Liver (tissue), 9 donors: Measurements from ENCODE around the gene TMEM129. TPM values are rescaled to one million over a fixed set of nuclear protein-coding genes. Genes with fewer than 3 reads are reported as not detected.

ENCODE experiments used
- DNase-seq: peaks from one replicate; pipeline ENCODE4 v3.0.0-alpha.2; 2017; ENCODE audit warnings: low spot score
- H3K27ac ChIP-seq, 2 donors: one replicate each; pipeline ENCODE4 v1.7.0; 2013; ENCODE audit warnings: inconsistent platforms in 2 of 2, low read length in 2 of 2, control low read depth in 1 of 2, low read depth in 1 of 2, mild to moderate bottlenecking in 1 of 2
- H3K27me3 ChIP-seq, 4 donors: one replicate each; pipeline versions ENCODE4 v1.6.1 to v1.7.0; 2013; ENCODE audit warnings: low read length in 3 of 4, inconsistent platforms in 1 of 4, mild to moderate bottlenecking in 1 of 4, moderate library complexity in 1 of 4; ENCODE audit not compliant: control insufficient read depth in 4 of 4, insufficient read depth in 4 of 4
- H3K36me3 ChIP-seq, 4 donors: one replicate each; pipeline versions ENCODE4 v1.6.1 to v1.7.0; 2013; ENCODE audit warnings: low read length in 3 of 4, mild to moderate bottlenecking in 3 of 4, low read depth in 1 of 4, moderate library complexity in 1 of 4; ENCODE audit not compliant: control insufficient read depth in 4 of 4, insufficient read depth in 3 of 4
- H3K4me1 ChIP-seq, 4 donors: one replicate each; pipeline versions ENCODE4 v1.6.1 to v1.7.0; 2013; ENCODE audit warnings: low read length in 3 of 4, mild to moderate bottlenecking in 3 of 4, moderate library complexity in 1 of 4; ENCODE audit not compliant: control insufficient read depth in 4 of 4, insufficient read depth in 4 of 4
- H3K4me3 ChIP-seq, 3 donors: one replicate each; pipeline versions ENCODE4 v1.6.1 to v1.7.0; 2013; ENCODE audit warnings: low read length in 3 of 3, control low read depth in 1 of 3, low read depth in 1 of 3, mild to moderate bottlenecking in 1 of 3
- H3K9ac ChIP-seq, 2 donors: one replicate each; pipeline ENCODE4 v1.7.0; 2013; ENCODE audit warnings: low read length in 2 of 2, mild to moderate bottlenecking in 2 of 2, moderate library complexity in 2 of 2, control low read depth in 1 of 2, low read depth in 1 of 2
- H3K9me3 ChIP-seq, 4 donors: one replicate each; pipeline versions ENCODE4 v1.6.1 to v1.7.0; 2013; ENCODE audit warnings: low read length in 3 of 4; ENCODE audit not compliant: control insufficient read depth in 4 of 4
- EGR1 ChIP-seq, 2 donors: IDR thresholded peaks; 2 replicates each; pipeline ENCODE4 v1.6.1; 2016 to 2018; ENCODE audit warnings: antibody characterized with exemption in 2 of 2, low read depth in 2 of 2
- FOXA2 ChIP-seq: IDR thresholded peaks from 2 replicates; pipeline ENCODE4 v1.6.1; 2016; ENCODE audit warnings: antibody characterized with exemption
- GABPA ChIP-seq, 2 donors: IDR thresholded peaks in 1 of 2; conservative IDR thresholded peaks in 1 of 2; 2 replicates each; pipeline ENCODE4 v1.6.1; 2016; ENCODE audit warnings: antibody characterized with exemption in 2 of 2, mild to moderate bottlenecking in 1 of 2, moderate library complexity in 1 of 2
- HNF4A ChIP-seq, 2 donors: conservative IDR thresholded peaks; 2 replicates each; pipeline ENCODE4 v1.6.1; 2016; ENCODE audit warnings: antibody characterized with exemption in 2 of 2, mild to moderate bottlenecking in 2 of 2
- HNF4G ChIP-seq: IDR thresholded peaks from 2 replicates; pipeline ENCODE4 v1.6.1; 2016; ENCODE audit warnings: antibody characterized with exemption
- JUND ChIP-seq, 2 donors: IDR thresholded peaks; 2 replicates each; pipeline ENCODE4 v1.6.1; 2016; ENCODE audit warnings: antibody characterized with exemption in 2 of 2
- NR2F2 ChIP-seq: IDR thresholded peaks from 2 replicates; pipeline ENCODE4 v1.6.1; 2016; ENCODE audit warnings: antibody characterized with exemption
- RAD21 ChIP-seq, 2 donors: IDR thresholded peaks; 2 replicates each; pipeline ENCODE4 v1.6.1; 2016; ENCODE audit warnings: antibody characterized with exemption in 2 of 2, mild to moderate bottlenecking in 2 of 2
- RXRA ChIP-seq, 2 donors: IDR thresholded peaks; 2 replicates each; pipeline ENCODE4 v1.6.1; 2017 to 2018; ENCODE audit warnings: antibody characterized with exemption in 2 of 2, mild to moderate bottlenecking in 1 of 2
- SP1 ChIP-seq: IDR thresholded peaks from 2 replicates; pipeline ENCODE4 v1.6.1; 2018; ENCODE audit warnings: antibody characterized with exemption, mild to moderate bottlenecking
- TAF1 ChIP-seq: conservative IDR thresholded peaks from 2 replicates; pipeline ENCODE4 v1.6.1; 2016; ENCODE audit warnings: antibody characterized with exemption, mild to moderate bottlenecking
- YY1 ChIP-seq: IDR thresholded peaks from 2 replicates; pipeline ENCODE4 v1.6.1; 2016; ENCODE audit warnings: antibody characterized with exemption, mild to moderate bottlenecking
- WGBS: extraction: QIAGEN DNeasy Blood & Tissue Kit; methylation state at CpG from one replicate; pipeline ENCODE4 v1.1.7; 2013; 5-methylcytosine and 5-hydroxymethylcytosine counted together
- polyA plus RNA-seq, 2 donors: library from polyadenylated mRNA; stranded (reverse) in 1 of 2; unstranded in 1 of 2; fragments of 200-250 nt in 1 of 2; fragments of >200 nt in 1 of 2; fragmentation: Nextera tagmentation in 1 of 2; extraction: Ambion mirVana in 1 of 2; gene quantifications; one replicate each; pipeline versions ENCODE4 v1.2.1 to v1.2.3, GENCODE V29; 2013 to 2015
- total RNA-seq, 2 donors: library from RNA; depleted of rRNA; stranded (reverse); fragments of >200 nt; gene quantifications; one replicate each; pipeline ENCODE4 v1.2.3, GENCODE V29; 2014
- TF ChIP-seq, protein P1 (sequence below): IDR thresholded peaks from 2 replicates; pipeline ENCODE4 v1.6.1; 2016; ENCODE audit warnings: antibody characterized with exemption
- TF ChIP-seq, protein P2 (sequence below): IDR thresholded peaks from 2 replicates; pipeline ENCODE4 v1.6.1; 2016; ENCODE audit warnings: antibody characterized with exemption
- TF ChIP-seq, protein P3 (sequence below): IDR thresholded peaks from 2 replicates; pipeline ENCODE4 v1.6.1; 2016; ENCODE audit warnings: antibody characterized with exemption
- TF ChIP-seq, protein P4 (sequence below): IDR thresholded peaks from 2 replicates; pipeline ENCODE4 v1.6.1; 2016; ENCODE audit warnings: antibody characterized with exemption, mild to moderate bottlenecking
- TF ChIP-seq, protein P5 (sequence below): fragments of 150-350 bp; IDR thresholded peaks from 2 replicates; pipeline ENCODE4 v1.5.1; 2017; ENCODE audit warnings: improper control_type of control experiment, low read depth, low read length; ENCODE audit not compliant: missing input control
- donor health status: healthy.
- donor health status: healthy.
- donor health status: healthy.
- donor health status: healthy.
- donor health status: healthy.

Gene TMEM129
- total and polyA plus RNA-seq, 4 donors, result 12.2 to 37.0 (median 21.8) TPM

DNA sequence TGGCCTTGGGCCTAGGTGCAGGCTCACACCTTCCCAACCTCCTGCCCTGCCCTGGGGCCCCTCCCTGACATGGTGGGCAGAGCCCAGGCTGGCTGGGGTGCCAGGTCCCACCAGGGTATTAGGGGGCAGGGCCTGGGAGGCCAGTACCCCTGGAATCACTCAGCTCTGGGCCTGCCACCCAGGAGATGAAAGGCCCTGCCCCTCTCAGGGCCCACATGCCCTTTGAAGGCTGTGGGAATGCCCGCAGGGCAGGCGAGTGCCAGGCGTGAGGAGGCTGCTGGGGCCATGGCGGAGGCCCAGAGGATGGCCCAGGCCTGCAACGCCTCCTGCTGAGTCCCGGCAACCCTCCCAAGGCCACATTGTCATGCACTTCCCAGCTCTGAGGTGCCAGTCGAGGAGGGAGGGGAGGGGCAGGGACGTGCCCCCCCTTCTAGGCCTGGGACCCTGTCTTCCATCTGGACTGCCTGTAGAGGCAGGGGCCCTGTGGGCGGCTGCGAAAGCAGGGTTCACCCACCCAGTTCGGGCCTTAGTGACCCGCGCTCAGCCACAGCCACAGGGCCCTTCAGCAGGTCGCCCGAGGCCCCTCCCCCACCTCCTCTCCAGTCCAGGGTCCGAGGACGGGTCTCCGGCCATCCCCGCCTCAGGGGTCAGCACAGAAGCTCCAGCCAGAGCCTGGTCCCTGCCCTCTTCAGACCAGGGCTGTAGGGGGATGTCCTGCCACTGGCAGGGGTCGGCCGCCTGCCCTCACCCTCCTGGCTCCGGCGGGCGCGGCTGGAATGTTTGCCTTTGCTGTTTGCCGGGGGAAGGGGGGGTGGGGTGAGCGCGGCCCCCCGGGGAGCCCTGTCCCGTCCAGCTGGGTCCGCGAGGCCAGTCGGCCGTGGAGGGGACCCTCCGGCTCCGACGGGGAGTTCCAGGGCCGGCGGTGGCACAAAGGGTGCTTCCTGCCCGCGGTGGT, 45.3 kb upstream of the TMEM129 start:
- peak; percentile 61 for DNase-seq
- H3K27me3 ChIP-seq, result no peaks in the 10 kb centered on the region
- no peaks in the 10 kb centered on the region for H3K9me3 ChIP-seq
- no peaks in the 10 kb centered on the region for H3K36me3 ChIP-seq
- no peak overlapping the region for H3K9ac ChIP-seq
- peaks cover 0 to 12% (median 5%) of the 10 kb centered on the region in 4 donors for H3K4me1 ChIP-seq
- H3K4me3 ChIP-seq, result peak overlapping the region in 1 of 3 donors; percentile 65
- peak; percentile 8 for TF ChIP-seq NR2F2
- no peak for TF ChIP-seq GABPA (IDR thresholded peaks at IDR 0.05 in 1 of 2, conservative IDR thresholded peaks at IDR 0.05 in 1 of 2)
- TF ChIP-seq, protein P1, sequence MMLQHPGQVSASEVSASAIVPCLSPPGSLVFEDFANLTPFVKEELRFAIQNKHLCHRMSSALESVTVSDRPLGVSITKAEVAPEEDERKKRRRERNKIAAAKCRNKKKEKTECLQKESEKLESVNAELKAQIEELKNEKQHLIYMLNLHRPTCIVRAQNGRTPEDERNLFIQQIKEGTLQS, result no peak
- TF ChIP-seq YY1, result no peak
- no peak for TF ChIP-seq HNF4G
- 47% methylated on average over 41 of the region's 41 CpGs for WGBS
- H3K27ac ChIP-seq, result no peak overlapping the region

DNA sequence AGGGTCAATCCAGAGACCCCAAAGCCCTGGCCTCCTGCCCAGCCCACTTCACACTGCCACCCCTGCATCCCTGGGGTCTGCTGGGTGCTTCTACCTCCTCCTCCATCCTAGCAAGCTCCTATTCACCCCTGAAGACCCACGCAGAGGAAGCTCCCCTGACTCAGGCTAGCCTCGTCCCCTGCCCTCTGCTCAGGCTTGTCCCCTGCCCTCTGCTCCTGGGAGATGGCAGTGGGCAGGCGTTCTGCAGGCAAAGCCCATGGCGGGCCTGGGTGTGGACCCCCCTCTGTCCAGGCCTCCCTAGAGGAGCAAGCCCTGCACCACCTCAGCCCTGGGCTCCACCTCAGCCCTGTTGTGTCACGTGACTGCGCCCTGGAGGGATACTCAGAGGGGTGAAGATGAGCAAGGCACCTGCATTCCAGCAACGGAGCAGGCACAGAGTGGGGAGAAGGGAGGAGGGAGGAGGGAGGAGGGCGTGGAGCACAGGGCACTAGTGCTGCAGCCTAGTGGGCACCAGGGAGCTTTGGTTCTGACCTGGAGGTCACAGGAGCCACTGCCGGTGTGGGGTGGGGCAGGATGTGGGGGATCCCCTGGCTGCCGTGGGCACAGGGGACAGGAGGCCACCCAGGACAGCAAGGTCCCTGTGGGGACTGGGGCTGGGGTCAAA, 44.4 kb upstream of the TMEM129 start:
- 77% methylated on average over 10 of the region's 10 CpGs for WGBS
- H3K27me3 ChIP-seq, result no peaks in the 10 kb centered on the region
- DNase-seq, result no peak

More for the DNA sequence above, 44.4 kb upstream of the TMEM129 start:
- Histone ChIP-seq H3K4me3 (no peak overlapping the region), H3K36me3 (no peaks in the 10 kb centered on the region), H3K9me3 (no peaks in the 10 kb centered on the region), H3K27ac (no peak overlapping the region), H3K4me1 (peaks cover 0 to 12% (median 3%) of the 10 kb centered on the region in 4 donors), H3K9ac (no peak overlapping the region)
- TF ChIP-seq, protein P1, result no peak
- no peak for TF ChIP-seq FOXA2
- TF ChIP-seq RAD21 (IDR thresholded peaks at IDR 0.05), result no peak
- TF ChIP-seq, protein P2, sequence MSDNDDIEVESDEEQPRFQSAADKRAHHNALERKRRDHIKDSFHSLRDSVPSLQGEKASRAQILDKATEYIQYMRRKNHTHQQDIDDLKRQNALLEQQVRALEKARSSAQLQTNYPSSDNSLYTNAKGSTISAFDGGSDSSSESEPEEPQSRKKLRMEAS, result no peak
- no peak for TF ChIP-seq EGR1 (IDR thresholded peaks at IDR 0.05; ENCODE audit: low read depth in 2 of 2)
- TF ChIP-seq, protein P3, sequence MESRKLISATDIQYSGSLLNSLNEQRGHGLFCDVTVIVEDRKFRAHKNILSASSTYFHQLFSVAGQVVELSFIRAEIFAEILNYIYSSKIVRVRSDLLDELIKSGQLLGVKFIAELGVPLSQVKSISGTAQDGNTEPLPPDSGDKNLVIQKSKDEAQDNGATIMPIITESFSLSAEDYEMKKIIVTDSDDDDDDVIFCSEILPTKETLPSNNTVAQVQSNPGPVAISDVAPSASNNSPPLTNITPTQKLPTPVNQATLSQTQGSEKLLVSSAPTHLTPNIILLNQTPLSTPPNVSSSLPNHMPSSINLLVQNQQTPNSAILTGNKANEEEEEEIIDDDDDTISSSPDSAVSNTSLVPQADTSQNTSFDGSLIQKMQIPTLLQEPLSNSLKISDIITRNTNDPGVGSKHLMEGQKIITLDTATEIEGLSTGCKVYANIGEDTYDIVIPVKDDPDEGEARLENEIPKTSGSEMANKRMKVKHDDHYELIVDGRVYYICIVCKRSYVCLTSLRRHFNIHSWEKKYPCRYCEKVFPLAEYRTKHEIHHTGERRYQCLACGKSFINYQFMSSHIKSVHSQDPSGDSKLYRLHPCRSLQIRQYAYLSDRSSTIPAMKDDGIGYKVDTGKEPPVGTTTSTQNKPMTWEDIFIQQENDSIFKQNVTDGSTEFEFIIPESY, result no peak
- no peak for TF ChIP-seq RXRA (IDR thresholded peaks at IDR 0.05)
- no peak for TF ChIP-seq TAF1
- TF ChIP-seq HNF4A (conservative IDR thresholded peaks at IDR 0.05), result no peak
- TF ChIP-seq NR2F2, result no peak
- TF ChIP-seq JUND (IDR thresholded peaks at IDR 0.05), result no peak
- no peak for TF ChIP-seq SP1
- no peak for TF ChIP-seq GABPA (IDR thresholded peaks at IDR 0.05 in 1 of 2, conservative IDR thresholded peaks at IDR 0.05 in 1 of 2)
- TF ChIP-seq, protein P4, sequence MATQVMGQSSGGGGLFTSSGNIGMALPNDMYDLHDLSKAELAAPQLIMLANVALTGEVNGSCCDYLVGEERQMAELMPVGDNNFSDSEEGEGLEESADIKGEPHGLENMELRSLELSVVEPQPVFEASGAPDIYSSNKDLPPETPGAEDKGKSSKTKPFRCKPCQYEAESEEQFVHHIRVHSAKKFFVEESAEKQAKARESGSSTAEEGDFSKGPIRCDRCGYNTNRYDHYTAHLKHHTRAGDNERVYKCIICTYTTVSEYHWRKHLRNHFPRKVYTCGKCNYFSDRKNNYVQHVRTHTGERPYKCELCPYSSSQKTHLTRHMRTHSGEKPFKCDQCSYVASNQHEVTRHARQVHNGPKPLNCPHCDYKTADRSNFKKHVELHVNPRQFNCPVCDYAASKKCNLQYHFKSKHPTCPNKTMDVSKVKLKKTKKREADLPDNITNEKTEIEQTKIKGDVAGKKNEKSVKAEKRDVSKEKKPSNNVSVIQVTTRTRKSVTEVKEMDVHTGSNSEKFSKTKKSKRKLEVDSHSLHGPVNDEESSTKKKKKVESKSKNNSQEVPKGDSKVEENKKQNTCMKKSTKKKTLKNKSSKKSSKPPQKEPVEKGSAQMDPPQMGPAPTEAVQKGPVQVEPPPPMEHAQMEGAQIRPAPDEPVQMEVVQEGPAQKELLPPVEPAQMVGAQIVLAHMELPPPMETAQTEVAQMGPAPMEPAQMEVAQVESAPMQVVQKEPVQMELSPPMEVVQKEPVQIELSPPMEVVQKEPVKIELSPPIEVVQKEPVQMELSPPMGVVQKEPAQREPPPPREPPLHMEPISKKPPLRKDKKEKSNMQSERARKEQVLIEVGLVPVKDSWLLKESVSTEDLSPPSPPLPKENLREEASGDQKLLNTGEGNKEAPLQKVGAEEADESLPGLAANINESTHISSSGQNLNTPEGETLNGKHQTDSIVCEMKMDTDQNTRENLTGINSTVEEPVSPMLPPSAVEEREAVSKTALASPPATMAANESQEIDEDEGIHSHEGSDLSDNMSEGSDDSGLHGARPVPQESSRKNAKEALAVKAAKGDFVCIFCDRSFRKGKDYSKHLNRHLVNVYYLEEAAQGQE, result no peak
- TF ChIP-seq YY1, result no peak
- TF ChIP-seq, protein P5, sequence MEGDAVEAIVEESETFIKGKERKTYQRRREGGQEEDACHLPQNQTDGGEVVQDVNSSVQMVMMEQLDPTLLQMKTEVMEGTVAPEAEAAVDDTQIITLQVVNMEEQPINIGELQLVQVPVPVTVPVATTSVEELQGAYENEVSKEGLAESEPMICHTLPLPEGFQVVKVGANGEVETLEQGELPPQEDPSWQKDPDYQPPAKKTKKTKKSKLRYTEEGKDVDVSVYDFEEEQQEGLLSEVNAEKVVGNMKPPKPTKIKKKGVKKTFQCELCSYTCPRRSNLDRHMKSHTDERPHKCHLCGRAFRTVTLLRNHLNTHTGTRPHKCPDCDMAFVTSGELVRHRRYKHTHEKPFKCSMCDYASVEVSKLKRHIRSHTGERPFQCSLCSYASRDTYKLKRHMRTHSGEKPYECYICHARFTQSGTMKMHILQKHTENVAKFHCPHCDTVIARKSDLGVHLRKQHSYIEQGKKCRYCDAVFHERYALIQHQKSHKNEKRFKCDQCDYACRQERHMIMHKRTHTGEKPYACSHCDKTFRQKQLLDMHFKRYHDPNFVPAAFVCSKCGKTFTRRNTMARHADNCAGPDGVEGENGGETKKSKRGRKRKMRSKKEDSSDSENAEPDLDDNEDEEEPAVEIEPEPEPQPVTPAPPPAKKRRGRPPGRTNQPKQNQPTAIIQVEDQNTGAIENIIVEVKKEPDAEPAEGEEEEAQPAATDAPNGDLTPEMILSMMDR, result no peak
